Ramos (cell line): ENCODE measurements around the gene FGFRL1.

Source experiments
- in situ Hi-C: fragments of 300-500 bp; cut with MboI; formaldehyde crosslinking; loops from one replicate; pipeline ENCODE4 v1.14.3; 2022; ENCODE audit warnings: low sequenced_read_pairs; ENCODE audit not compliant: unreplicated experiment

The FGFRL1 gene

DNA sequence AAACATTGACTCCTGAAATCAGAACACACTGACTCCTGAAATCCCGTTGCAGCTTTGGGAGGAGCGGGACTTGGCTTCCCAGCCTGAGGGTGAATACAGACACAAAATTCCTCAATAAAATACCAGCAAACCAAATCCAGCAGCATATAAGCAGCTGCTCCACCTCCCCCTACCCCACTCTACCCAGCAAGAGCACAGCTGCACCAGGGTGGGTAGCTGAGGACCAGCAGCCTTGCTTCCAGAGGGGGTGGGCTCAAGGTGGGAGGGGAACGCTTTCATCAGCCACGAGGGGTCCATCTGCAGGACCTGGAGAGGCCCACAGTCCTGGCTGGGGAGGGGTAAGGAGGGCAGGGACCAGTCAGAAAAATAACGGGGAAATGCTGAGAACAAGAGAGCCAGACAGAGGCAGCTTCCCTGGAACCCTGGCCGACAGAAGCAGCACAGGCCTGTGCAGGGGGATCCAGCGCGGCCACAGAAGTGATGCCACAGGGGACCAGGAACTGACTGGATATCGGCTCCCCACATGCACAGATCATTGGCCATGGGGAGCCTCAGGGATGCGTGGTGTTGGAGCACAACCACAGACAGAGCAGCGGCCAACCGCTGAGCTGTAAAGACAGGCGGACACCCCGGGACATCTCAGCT is 49.8 kb downstream of the FGFRL1 start:
- in situ Hi-C loops: no loop called here

DNA sequence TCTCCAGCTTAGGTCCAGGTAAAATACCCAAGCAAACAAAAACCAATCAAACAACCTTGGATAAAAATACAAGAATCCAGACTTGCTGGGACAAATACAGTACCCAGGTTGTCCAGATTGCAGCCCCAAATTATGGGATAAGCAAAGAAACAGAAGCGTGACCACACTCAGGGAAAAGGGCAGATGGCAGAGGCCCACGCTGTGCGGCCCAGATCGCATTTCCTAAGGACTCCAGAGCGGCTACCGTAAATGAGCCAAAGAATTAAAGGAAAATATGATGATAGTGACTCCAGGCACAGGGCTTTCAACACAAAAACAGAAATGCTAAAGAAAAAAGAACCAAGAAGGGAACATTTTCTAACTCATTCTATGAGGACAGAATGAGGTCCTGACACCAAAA is 50.3 kb downstream of the FGFRL1 start:
- in situ Hi-C loops: no loop called here

- in situ Hi-C loops: no loop called here
These were observed 51.0 kb downstream of the FGFRL1 start for GRCh38 chr4:1062419-1062818.

DNA sequence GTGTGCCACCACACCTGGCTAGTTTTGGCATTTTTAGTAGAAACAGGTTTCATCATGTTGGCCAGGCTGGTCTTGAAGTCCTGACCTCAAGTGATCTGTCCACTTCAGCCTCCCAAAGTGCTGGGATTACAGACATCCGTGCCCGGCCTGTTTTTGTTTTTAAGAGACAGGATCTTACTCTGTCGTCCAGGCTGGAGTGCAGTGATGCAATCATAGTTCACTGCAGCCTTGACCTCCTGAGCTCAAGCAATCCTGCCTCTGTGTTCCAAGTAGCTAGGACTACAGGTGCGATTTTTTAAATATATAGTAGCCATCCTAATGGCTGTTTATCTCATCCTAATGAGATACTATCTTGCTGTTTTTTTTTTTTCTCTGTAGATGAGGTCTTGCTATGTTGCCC is 54.3 kb downstream of the FGFRL1 start:
- in situ Hi-C loops: no loop called here

DNA sequence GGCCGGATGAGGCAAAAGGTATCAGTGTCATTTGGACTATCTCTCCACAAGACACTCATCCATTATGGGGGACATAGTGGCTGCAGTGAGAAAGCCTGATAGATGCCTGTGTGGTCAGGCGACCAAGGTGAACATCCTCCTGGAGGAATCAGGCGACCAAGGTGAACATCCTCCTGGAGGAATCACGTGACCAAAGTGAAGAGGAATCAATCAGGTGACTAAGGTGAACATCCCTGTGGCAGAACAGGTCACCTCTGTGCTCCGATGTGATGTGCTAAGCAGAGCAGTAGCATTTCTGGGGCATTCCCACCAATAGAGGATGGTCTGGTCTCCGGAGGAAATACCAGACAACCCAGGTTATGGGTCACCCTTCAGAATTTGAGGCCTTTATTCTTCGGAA is 58.0 kb downstream of the FGFRL1 start:
- in situ Hi-C loops: no loop called here

DNA sequence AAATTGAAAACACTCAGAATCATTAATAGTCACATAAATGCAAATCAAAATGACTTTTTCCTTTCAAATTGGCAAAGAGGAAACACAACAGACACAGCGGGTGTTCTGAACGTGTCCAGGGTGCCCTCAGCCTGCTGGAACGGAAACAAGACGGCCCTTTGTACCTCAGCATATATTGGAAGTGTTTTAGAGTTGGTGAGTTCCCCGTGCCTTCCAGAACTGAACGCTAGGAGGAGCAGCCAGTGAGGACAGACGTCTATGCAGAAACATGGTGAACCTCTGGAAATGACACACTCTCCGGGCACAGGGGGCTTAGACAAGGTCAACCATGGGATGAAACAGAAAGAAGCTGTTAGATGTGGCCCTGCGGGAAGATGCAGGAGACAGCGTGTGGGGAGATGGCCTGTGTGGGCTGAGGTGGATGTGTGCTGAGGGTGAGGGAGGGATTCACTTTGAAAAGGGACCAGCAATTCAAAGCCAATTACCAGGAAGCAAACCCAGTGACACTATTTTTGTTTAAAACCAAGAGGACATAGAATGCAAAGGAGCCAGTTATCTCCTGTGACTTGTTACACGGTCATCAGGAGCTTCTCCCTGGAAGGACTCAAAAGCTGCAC is 61.5 kb downstream of the FGFRL1 start:
- in situ Hi-C loops: no loop called here

DNA sequence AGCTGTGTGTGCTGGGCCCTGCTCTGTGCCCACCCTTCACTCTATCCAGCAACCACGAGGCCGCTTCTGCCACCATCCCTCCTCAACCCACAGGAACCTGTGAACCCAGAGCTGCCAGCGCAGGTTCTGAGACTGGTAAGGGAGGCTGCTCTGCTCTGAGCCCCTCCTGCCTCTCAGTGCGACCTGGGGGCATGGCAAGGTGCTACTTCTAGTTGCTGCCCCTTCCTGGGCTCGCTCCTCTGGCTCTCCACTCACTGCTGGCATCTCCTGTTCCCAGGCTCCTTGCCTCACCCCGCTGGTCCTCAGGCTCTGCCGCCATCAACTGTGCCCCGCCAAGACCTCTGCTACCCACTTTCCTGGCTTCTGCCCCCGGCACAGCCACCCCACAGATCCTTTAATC is 62.7 kb downstream of the FGFRL1 start:
- in situ Hi-C loops: no loop called here

DNA sequence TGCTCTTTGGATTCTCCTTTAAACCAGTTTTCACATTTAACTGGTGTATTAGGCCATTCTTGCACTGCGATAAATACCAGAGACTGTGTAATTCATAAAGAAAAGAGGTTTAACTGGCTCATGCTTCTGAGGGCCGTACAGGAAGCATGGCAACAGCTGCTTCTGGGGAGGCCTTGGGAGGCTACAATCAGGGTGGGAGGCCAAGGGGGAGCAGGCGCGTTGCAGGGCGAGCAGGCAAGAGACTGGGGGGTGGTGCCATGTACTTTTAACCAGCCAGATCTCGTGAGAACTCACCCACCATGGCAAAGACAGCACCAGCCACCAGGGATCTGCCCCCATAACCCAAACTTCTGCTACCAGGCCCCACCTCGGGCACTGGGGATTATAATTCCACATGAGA is 63.8 kb downstream of the FGFRL1 start:
- in situ Hi-C loops: no loop called here

- in situ Hi-C loops: no loop called here
These were observed 64.6 kb downstream of the FGFRL1 start for GRCh38 chr4:1075809-1076699.
